Activated naive CD4-positive, alpha-beta T cell treated with anti-CD3 and anti-CD28 coated beads, Interleukin-2, amount 50 U/mL, for 16 hours (primary cell): Measurements from ENCODE around the gene KDSR.

Source experiments
- DNase-seq: peaks from one replicate; pipeline ENCODE4 v3.0.0-alpha.2; 2020

The KDSR gene

GRCh38 chr18:63319383-63320122 is 47.5 kb downstream of the KDSR start, which contains the start of gene BCL2:
TSS of gene BCL2 (minus strand) at chr18:63319769.
- DNase-seq = peak; percentile 24

- no peak for DNase-seq
Measured at GRCh38 chr18:63318889-63319382, 48.1 kb downstream of the KDSR start.

GRCh38 chr18:63317982-63318888 is 48.8 kb downstream of the KDSR start:
- peak; percentile 85 for DNase-seq

GRCh38 chr18:63317556-63317946 is 49.5 kb downstream of the KDSR start:
- no peak for DNase-seq

GRCh38 chr18:63316612-63317555 is 50.1 kb downstream of the KDSR start:
- no peak for DNase-seq

- DNase-seq = no peak
Measured at GRCh38 chr18:63315876-63316275, 51.1 kb downstream of the KDSR start.

- no peak for DNase-seq
Measured at GRCh38 chr18:63315131-63315662, 51.8 kb downstream of the KDSR start.

GRCh38 chr18:63314062-63314790 is 52.8 kb downstream of the KDSR start:
- no peak for DNase-seq

GRCh38 chr18:63313396-63313917 is 53.5 kb downstream of the KDSR start:
- no peak for DNase-seq

- DNase-seq = no peak
Measured at GRCh38 chr18:63312737-63313395, 54.1 kb downstream of the KDSR start.

- DNase-seq = no peak
Measured at GRCh38 chr18:63312019-63312409, 55.0 kb downstream of the KDSR start.

GRCh38 chr18:63311118-63312018 is 55.6 kb downstream of the KDSR start:
- no peak for DNase-seq

GRCh38 chr18:63309422-63309821 is 57.6 kb downstream of the KDSR start:
- DNase-seq = peak; percentile 32

- no peak for DNase-seq
Measured at GRCh38 chr18:63307551-63308200, 59.3 kb downstream of the KDSR start.

- no peak for DNase-seq
Measured at GRCh38 chr18:63306819-63307550, 60.0 kb downstream of the KDSR start.

GRCh38 chr18:63306249-63306648 is 60.8 kb downstream of the KDSR start:
- DNase-seq = no peak

GRCh38 chr18:63303547-63303946 is 63.5 kb downstream of the KDSR start:
- no peak for DNase-seq

GRCh38 chr18:63302636-63303405 is 64.2 kb downstream of the KDSR start:
- DNase-seq = no peak
